ENCODE data around the gene C6orf120. TPM values are rescaled to one million over a fixed set of nuclear protein-coding genes. Genes with fewer than 3 reads are reported as not detected.

Gene C6orf120
- total RNA-seq, 2 donors from 2014 or later: 12.2 to 21.3 TPM

DNA sequence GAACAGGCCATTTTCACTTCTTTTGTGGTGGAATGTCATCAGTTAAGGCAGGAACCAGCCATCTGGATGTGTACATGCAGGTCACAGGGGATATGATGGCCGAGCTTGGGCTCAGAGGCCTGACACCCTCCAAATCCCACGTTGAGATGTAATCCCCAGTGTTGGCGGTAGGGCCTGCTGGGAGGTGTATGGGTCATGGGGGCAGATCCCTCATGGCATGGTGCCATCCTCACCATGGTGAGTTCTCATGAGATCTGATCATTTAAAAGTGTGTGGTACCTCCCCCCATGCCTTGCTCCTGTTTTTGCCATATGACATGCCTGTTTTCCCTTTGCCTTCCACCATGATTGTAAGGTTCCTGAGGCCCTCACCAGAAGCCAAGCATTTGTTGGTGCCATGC lies 26.9 kb upstream of the C6orf120 start:
- H3K27ac ChIP-seq: no peak overlapping the region
- DNase-seq (no peak), ATAC-seq (no peak)
- WGBS, 2 donors: 93 to 96% methylated on average over 3 of the region's 3 CpGs
- no peak overlapping the region for H3K4me3 ChIP-seq
- no peaks in the 10 kb centered on the region for H3K27me3 ChIP-seq
- H3K4me1 ChIP-seq: no peaks in the 10 kb centered on the region
- TF ChIP-seq, protein P1, sequence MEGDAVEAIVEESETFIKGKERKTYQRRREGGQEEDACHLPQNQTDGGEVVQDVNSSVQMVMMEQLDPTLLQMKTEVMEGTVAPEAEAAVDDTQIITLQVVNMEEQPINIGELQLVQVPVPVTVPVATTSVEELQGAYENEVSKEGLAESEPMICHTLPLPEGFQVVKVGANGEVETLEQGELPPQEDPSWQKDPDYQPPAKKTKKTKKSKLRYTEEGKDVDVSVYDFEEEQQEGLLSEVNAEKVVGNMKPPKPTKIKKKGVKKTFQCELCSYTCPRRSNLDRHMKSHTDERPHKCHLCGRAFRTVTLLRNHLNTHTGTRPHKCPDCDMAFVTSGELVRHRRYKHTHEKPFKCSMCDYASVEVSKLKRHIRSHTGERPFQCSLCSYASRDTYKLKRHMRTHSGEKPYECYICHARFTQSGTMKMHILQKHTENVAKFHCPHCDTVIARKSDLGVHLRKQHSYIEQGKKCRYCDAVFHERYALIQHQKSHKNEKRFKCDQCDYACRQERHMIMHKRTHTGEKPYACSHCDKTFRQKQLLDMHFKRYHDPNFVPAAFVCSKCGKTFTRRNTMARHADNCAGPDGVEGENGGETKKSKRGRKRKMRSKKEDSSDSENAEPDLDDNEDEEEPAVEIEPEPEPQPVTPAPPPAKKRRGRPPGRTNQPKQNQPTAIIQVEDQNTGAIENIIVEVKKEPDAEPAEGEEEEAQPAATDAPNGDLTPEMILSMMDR (IDR thresholded peaks at IDR 0.05): no peak
- TF ChIP-seq POLR2A (IDR thresholded peaks at IDR 0.05): no peak
- H3K9me3 ChIP-seq: no peaks in the 10 kb centered on the region
- no peaks in the 10 kb centered on the region for H3K36me3 ChIP-seq (replicated peaks in 1 of 2; ENCODE audit: insufficient read depth in 1 of 2, low read depth in 2 of 2)
- intact Hi-C loops (cut with DNase I): no loop called here

DNA sequence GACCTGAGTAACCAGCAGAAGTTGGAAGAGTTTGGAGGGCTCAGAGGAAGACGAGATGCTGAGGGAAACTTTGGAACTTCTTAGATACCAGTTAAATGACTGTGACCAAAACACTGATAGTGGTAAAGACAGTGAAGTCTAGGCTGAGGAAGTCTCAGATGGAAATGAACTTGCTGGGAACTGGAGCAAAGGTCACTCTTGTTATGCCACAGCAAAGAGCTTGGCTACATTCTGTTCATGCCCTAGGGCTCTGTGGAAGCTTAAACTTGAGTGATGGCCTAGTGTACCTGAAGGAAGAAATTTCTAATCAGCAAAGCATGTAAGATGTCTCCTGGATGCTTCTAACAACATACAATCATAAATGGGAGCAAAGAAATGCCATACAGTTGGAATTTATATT lies 24.8 kb upstream of the C6orf120 start:
- no peak for ATAC-seq
- H3K4me1 ChIP-seq: no peaks in the 10 kb centered on the region
- H3K27ac ChIP-seq: no peak overlapping the region
- TF ChIP-seq, protein P1 (IDR thresholded peaks at IDR 0.05): no peak
- TF ChIP-seq POLR2A (IDR thresholded peaks at IDR 0.05): no peak
- H3K27me3 ChIP-seq: no peaks in the 10 kb centered on the region
- no peak overlapping the region for H3K4me3 ChIP-seq
- DNase-seq: no peak
- no peaks in the 10 kb centered on the region for H3K36me3 ChIP-seq (replicated peaks in 1 of 2; ENCODE audit: insufficient read depth in 1 of 2, low read depth in 2 of 2)
- 86 to 100% methylated on average over 1 of the region's 1 CpG for WGBS, 2 donors
- intact Hi-C loops (cut with DNase I): no loop called here
- H3K9me3 ChIP-seq: no peaks in the 10 kb centered on the region

DNA sequence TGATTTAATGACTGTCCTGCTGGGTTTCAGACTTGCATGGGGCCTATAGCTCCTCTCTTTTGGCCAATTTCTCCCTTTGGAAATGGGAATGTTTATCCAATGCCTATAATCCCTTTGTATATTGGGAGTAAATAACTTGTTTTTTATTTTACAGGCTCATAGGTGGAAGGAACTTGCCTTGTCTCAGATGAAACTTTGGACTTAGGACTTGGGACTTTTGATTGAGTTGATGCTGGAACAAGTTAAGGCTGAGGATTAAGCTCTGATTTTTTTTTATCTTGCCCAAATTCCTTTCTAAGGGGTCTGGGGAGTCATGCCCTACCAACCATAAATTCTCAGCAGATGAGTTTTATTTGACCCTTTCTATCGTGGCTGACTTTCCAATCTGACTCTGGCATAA lies 23.6 kb upstream of the C6orf120 start:
- no peaks in the 10 kb centered on the region for H3K4me1 ChIP-seq
- H3K4me3 ChIP-seq: no peak overlapping the region
- no peaks in the 10 kb centered on the region for H3K27me3 ChIP-seq
- TF ChIP-seq, protein P1 (IDR thresholded peaks at IDR 0.05): no peak
- no peak for TF ChIP-seq POLR2A (IDR thresholded peaks at IDR 0.05)
- no peaks in the 10 kb centered on the region for H3K36me3 ChIP-seq (replicated peaks in 1 of 2; ENCODE audit: insufficient read depth in 1 of 2, low read depth in 2 of 2)
- intact Hi-C loops (cut with DNase I): no loop called here
- H3K27ac ChIP-seq: no peak overlapping the region
- ATAC-seq (no peak), DNase-seq (no peak)
- H3K9me3 ChIP-seq: no peaks in the 10 kb centered on the region
- 77 to 97% methylated on average over 1 of the region's 1 CpG for WGBS, 2 donors

DNA sequence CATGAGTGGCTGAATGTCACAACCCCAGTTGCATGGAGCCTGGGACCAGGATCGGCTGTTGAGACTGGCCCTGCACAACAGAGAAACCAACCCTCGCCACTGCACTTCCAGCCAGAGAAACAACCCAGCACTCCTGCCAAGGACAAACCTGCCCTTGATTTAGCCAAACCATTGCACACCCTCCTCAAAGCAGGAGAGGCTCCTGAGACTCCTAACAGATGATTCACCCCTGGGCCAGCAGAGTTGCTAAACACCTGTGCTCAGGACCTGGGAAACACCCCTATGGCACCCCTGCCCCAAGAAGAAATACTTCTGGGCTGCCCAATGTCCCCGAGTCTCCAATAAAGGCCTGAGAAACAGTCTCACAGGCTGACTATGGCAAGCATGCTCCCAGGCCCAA lies 17.9 kb upstream of the C6orf120 start:
- no peaks in the 10 kb centered on the region for H3K4me1 ChIP-seq
- TF ChIP-seq POLR2A (IDR thresholded peaks at IDR 0.05): no peak
- TF ChIP-seq, protein P1 (IDR thresholded peaks at IDR 0.05): no peak
- H3K4me3 ChIP-seq: no peak overlapping the region
- H3K9me3 ChIP-seq: no peaks in the 10 kb centered on the region
- no peak for ATAC-seq
- H3K27ac ChIP-seq: no peak overlapping the region
- intact Hi-C loops (cut with DNase I): no loop called here
- no peaks in the 10 kb centered on the region for H3K36me3 ChIP-seq (replicated peaks in 1 of 2; ENCODE audit: insufficient read depth in 1 of 2, low read depth in 2 of 2)
- DNase-seq: no peak
- no peaks in the 10 kb centered on the region for H3K27me3 ChIP-seq
- WGBS, 2 donors: 82 to 100% methylated on average over 2 to 3 of the region's 3 CpGs

DNA sequence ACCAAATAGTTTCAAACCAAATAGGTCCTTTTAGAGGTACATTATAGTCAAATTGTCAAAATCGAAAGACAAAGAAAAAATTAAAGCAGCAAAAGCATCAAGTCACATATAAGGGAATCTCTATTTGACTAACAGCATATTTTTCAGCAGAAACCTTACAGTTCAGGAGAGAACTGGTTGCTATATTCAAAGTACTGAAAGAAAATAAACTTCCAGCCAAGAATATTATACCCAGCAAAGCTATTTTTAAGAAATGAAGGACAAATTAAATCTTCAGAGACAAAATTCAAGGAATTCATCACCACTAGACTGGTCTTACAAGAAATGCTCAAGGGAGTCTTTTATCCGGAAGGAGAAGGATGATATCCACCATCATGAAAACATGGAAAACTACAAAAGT lies 16.1 kb upstream of the C6orf120 start:
- H3K27me3 ChIP-seq: no peaks in the 10 kb centered on the region
- no peaks in the 10 kb centered on the region for H3K4me1 ChIP-seq
- ATAC-seq: no peak
- intact Hi-C loops (cut with DNase I): no loop called here
- TF ChIP-seq, protein P1 (IDR thresholded peaks at IDR 0.05): no peak
- TF ChIP-seq POLR2A (IDR thresholded peaks at IDR 0.05): no peak
- H3K4me3 ChIP-seq: no peak overlapping the region
- WGBS, 2 donors: 90 to 95% methylated on average over 2 of the region's 2 CpGs
- DNase-seq: no peak
- H3K9me3 ChIP-seq: no peaks in the 10 kb centered on the region
- H3K36me3 ChIP-seq (replicated peaks in 1 of 2; ENCODE audit: insufficient read depth in 1 of 2, low read depth in 2 of 2): no peaks in the 10 kb centered on the region
- H3K27ac ChIP-seq: no peak overlapping the region
